Fibroblast of lung (primary cell): ENCODE measurements around the gene USP11.

ENCODE experiments used
- CTCF ChIP-seq, 2 donors: IDR thresholded peaks in 1 of 2; conservative IDR thresholded peaks in 1 of 2; 1 replicate in 1 of 2; 2 replicates in 1 of 2; pipeline ENCODE4 v1.5.1; 2011 to 2012; ENCODE audit warnings: low read length in 2 of 2, control low read depth in 1 of 2, inconsistent platforms in 1 of 2, low read depth in 1 of 2, mild to moderate bottlenecking in 1 of 2
- EZH2 ChIP-seq: IDR thresholded peaks from 2 replicates; pipeline ENCODE4 v1.5.1; 2012; ENCODE audit warnings: low read length, control low read depth, mild to moderate bottlenecking; ENCODE audit errors: missing control alignments

DNA sequence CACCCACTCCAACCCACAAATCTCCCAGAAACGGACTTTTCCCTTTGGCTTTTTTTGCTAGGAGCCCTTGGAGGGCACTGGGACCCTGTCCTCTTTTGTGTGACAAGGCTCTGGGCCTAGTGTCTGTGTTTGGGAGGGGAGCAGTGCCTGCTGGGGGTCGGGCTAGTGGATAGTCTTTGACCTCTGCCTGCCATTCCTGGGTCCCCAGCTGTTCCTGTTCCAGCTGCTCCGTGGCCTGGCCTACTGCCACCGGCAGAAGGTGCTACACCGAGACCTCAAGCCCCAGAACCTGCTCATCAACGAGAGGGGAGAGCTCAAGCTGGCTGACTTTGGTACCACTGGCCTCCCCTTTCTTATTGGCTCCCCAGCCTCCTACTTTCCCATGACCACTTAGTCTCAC lies 6.7 kb upstream of the USP11 start:
- TF ChIP-seq CTCF (conservative IDR thresholded peaks at IDR 0.05 in 1 of 2, IDR thresholded peaks at IDR 0.05 in 1 of 2; ENCODE audit: low read depth in 1 of 2, low read length in 2 of 2) (no peak), EZH2 (no peak)
